Measurements from ENCODE around the gene KRT79. TPM values are rescaled to one million over a fixed set of nuclear protein-coding genes. Genes with fewer than 3 reads are reported as not detected.

KRT79 gene
- total and polyA plus RNA-seq, 2 experiments from 2014 or later, result 0.07 TPM; not detected in 1

DNA sequence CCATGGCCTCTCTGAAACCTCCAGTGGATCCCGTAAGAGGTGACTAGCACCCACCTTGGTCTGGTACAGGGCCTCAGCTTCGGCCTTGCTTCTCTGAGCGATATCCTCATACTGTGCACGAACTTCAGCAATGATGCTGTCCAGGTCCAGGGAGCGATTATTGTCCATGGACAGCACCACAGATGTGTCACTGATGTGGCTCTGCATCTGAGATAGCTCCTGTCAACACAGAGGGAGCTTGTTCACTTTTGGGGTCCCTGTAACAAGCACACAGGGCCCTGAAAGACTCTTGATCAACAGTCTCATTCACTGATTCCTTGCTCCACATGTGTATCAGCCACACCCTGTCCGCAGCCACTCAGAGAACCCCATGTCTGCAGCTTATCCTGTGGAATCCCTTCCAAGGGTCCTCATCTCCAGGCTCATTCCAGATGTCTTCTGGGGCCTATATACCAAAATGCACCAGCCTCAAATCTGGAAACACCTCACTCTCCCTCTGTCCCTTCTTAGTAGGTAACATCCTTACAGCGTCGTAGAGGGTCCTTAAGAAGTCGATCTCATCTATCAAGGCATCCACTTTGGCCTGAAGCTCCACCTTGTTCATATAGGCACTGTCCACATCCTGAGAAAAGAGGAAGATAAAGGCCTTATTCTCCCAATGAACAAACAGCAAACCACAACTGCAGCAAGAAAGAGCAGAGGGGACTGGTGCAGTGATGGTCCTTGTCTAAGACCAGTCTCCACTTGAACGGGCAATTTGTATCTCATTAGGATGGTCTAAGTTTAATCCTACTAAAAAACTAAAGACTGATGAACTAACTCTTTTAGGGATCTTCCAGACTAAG, 41.7 kb downstream of the KRT79 start:
- Histone ChIP-seq H3K4me2 (no peak overlapping the region), H3K36me3 (replicated peaks; ENCODE audit: insufficient read depth, low read depth) (no peaks in the 10 kb centered on the region), H3K79me2 (no peaks in the 10 kb centered on the region), H3K4me1 (ENCODE audit: insufficient read depth) (peaks cover 5% of the 10 kb centered on the region), H3K4me3 (no peak overlapping the region), H3K9me2 (replicated peaks; ENCODE audit: insufficient read depth) (no peaks in the 10 kb centered on the region), H4K20me1 (ENCODE audit: insufficient read depth, poor library complexity, severe bottlenecking) (no peaks in the 10 kb centered on the region), H2AFZ (no peak overlapping the region), H3K9me3 (ENCODE audit: low read depth) (no peaks in the 10 kb centered on the region), H3K27ac (no peak overlapping the region), H3K27me3 (no peaks in the 10 kb centered on the region)
- DNase-seq (ENCODE audit: low spot score), result no peak
- TF ChIP-seq, protein P1, sequence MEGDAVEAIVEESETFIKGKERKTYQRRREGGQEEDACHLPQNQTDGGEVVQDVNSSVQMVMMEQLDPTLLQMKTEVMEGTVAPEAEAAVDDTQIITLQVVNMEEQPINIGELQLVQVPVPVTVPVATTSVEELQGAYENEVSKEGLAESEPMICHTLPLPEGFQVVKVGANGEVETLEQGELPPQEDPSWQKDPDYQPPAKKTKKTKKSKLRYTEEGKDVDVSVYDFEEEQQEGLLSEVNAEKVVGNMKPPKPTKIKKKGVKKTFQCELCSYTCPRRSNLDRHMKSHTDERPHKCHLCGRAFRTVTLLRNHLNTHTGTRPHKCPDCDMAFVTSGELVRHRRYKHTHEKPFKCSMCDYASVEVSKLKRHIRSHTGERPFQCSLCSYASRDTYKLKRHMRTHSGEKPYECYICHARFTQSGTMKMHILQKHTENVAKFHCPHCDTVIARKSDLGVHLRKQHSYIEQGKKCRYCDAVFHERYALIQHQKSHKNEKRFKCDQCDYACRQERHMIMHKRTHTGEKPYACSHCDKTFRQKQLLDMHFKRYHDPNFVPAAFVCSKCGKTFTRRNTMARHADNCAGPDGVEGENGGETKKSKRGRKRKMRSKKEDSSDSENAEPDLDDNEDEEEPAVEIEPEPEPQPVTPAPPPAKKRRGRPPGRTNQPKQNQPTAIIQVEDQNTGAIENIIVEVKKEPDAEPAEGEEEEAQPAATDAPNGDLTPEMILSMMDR (IDR thresholded peaks at IDR 0.05; ENCODE audit: poor library complexity), result no peak
- TF ChIP-seq EZH2 (IDR thresholded peaks at IDR 0.05; ENCODE audit: borderline replicate concordance) (no peak), EZH2phosphoT487 (IDR thresholded peaks at IDR 0.05; ENCODE audit: low read depth, severe bottlenecking, unreplicated experiment) (no peak)
- WGBS (ENCODE audit: low lambda C conversion rate, missing lambda C conversion rate), result 88% methylated on average over 10 of the region's 10 CpGs

DNA sequence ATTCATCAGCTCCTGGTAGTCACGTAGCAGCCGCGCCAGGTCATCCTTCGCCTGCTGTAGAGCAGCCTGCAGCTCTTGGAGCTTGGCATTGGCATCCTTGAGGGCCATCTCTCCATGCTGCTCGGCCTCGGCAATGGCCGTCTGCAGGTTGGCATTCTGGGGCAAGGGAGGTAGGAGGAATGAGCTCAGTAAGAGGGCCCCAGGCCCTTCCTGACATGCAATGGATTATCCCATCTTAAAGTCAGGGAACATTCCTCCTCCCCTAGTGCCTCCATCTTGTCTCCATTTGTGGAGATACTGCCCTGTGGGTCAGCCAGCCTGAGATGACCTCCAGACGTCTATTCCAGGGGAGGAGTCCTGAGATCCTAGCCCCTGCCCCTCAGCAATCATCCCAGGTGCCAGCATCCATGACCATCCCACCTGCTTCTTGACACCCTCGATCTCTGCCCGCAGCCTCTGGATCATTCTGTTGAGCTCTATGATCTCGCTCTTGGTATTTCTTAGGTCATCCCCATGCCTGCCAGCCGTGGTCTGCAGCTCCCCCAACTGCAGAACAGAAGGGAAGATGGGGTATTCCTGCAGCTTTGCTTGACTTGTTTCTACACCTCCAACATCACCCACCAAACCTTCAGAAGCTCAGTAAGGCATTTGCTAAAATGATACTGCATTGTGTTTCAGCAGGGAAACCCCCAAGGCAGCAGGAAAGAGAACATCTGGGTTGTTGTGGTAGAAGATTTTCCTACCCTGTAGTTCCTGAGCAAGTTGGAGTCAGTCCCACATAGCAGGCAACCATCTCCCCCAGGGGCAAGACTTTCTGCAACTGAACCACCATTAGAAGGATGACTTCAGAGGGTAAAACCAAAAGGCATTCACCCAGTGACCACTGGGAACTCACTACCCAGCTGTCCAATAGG, 42.6 kb downstream of the KRT79 start:
- peaks cover 5% of the 10 kb centered on the region for H3K4me1 ChIP-seq (ENCODE audit: insufficient read depth)
- 93% methylated on average over 12 of the region's 12 CpGs for WGBS (ENCODE audit: low lambda C conversion rate, missing lambda C conversion rate)
- H2AFZ ChIP-seq, result no peak overlapping the region
- H3K4me2 ChIP-seq, result no peak overlapping the region
- H3K27ac ChIP-seq, result no peak overlapping the region
- no peak for DNase-seq (ENCODE audit: low spot score)
- TF ChIP-seq, protein P1 (IDR thresholded peaks at IDR 0.05; ENCODE audit: poor library complexity), result no peak
- TF ChIP-seq EZH2 (IDR thresholded peaks at IDR 0.05; ENCODE audit: borderline replicate concordance) (no peak), EZH2phosphoT487 (IDR thresholded peaks at IDR 0.05; ENCODE audit: low read depth, severe bottlenecking, unreplicated experiment) (no peak)
- H3K79me2 ChIP-seq, result no peaks in the 10 kb centered on the region
- no peaks in the 10 kb centered on the region for H3K36me3 ChIP-seq (replicated peaks; ENCODE audit: insufficient read depth, low read depth)
- H3K9me2 ChIP-seq (replicated peaks; ENCODE audit: insufficient read depth), result no peaks in the 10 kb centered on the region
- H3K9me3 ChIP-seq (ENCODE audit: low read depth), result no peaks in the 10 kb centered on the region
- no peak overlapping the region for H3K4me3 ChIP-seq
- H3K27me3 ChIP-seq, result no peaks in the 10 kb centered on the region
- H4K20me1 ChIP-seq (ENCODE audit: insufficient read depth, poor library complexity, severe bottlenecking), result no peaks in the 10 kb centered on the region

DNA sequence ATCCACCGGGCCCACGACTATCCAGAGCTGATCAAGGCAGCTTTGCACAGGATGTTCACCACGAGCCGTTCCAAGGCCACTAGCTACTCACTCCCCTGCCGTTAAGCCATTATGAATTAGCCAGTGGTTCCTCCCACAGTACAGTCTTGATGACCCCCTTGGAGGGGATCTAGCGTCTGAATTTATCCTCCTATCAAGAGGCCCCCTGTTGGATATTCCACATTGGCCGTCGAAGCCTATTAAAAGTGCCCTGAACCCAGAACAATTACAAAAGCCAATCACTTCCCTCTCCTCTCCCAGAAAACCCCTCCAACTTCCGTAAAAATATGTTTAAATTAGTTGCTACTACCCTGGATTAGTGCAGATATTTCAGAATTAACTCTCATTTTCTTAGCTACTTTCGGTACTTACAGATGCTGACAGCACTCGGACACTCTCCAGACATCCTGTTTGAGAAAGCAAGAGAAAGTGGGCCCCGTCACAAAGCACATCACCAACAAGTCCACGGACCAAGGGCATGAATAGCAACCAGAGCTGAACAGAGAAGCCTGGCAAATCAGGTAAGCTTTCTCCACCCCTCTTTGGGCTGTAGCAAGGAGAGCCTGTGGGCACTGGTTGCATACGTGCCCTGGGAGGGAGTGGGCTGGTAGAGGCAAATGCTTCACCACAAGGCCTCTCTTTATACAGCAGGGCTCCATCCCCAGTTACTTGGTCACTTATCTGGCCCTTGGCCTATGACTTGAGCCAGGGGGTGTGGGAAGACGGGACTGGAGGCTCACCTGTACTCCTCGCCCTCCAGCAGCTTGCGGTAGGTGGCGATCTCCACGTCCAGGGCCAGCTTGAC, 43.5 kb downstream of the KRT79 start:
- Histone ChIP-seq H3K36me3 (replicated peaks; ENCODE audit: insufficient read depth, low read depth) (no peaks in the 10 kb centered on the region), H3K79me2 (no peaks in the 10 kb centered on the region), H3K9me2 (replicated peaks; ENCODE audit: insufficient read depth) (no peaks in the 10 kb centered on the region), H3K4me3 (no peak overlapping the region), H3K4me1 (ENCODE audit: insufficient read depth) (peaks cover 5% of the 10 kb centered on the region), H2AFZ (no peak overlapping the region), H3K27ac (no peak overlapping the region), H3K9me3 (ENCODE audit: low read depth) (no peaks in the 10 kb centered on the region), H3K27me3 (no peaks in the 10 kb centered on the region), H4K20me1 (ENCODE audit: insufficient read depth, poor library complexity, severe bottlenecking) (no peaks in the 10 kb centered on the region), H3K4me2 (no peak overlapping the region)
- TF ChIP-seq EZH2 (IDR thresholded peaks at IDR 0.05; ENCODE audit: borderline replicate concordance), result no peak
- TF ChIP-seq EZH2phosphoT487 (IDR thresholded peaks at IDR 0.05; ENCODE audit: low read depth, severe bottlenecking, unreplicated experiment), result no peak
- TF ChIP-seq, protein P1 (IDR thresholded peaks at IDR 0.05; ENCODE audit: poor library complexity), result no peak
- DNase-seq (ENCODE audit: low spot score), result no peak
- 75% methylated on average over 19 of the region's 19 CpGs for WGBS (ENCODE audit: low lambda C conversion rate, missing lambda C conversion rate)
